Lower lobe of right lung (tissue), 2 donors: Measurements from ENCODE around the gene KAT2A. TPM values are rescaled to one million over a fixed set of nuclear protein-coding genes. Genes with fewer than 3 reads are reported as not detected.

Experiments
- ATAC-seq, 2 donors: fragments of 200-7000 bp; cut with Tn5 transposase; one replicate each; pipeline ENCODE4 v1.9.1; 2020 to 2022; ENCODE audit warnings: mild to moderate bottlenecking in 2 of 2, moderate library complexity in 2 of 2
- DNase-seq: peaks from one replicate; pipeline ENCODE4 v3.0.0-alpha.2; 2020
- H3K27ac ChIP-seq: fragments of 200-600 bp; one replicate; pipeline ENCODE4 v1.8.0; 2022
- H3K27me3 ChIP-seq: fragments of 200-600 bp; one replicate; pipeline ENCODE4 v1.8.0; 2022; ENCODE audit warnings: low read depth
- H3K36me3 ChIP-seq: fragments of 200-600 bp; one replicate; pipeline ENCODE4 v1.8.0; 2022; ENCODE audit warnings: mild to moderate bottlenecking
- H3K4me1 ChIP-seq: fragments of 200-600 bp; one replicate; pipeline ENCODE4 v1.8.0; 2022
- H3K4me3 ChIP-seq: fragments of 200-600 bp; one replicate; pipeline ENCODE4 v1.8.0; 2022; ENCODE audit warnings: mild to moderate bottlenecking
- H3K9me3 ChIP-seq: fragments of 200-600 bp; one replicate; pipeline ENCODE4 v1.8.0; 2022
- intact Hi-C: fragments of 100-400 bp; cut with DNase I; formaldehyde crosslinking; loops from one replicate; pipeline ENCODE4 v1.11.0; 2022
- total RNA-seq: library from RNA; stranded (reverse); fragmentation: NEBNext Ultra II Directional; extraction: Animal tissue kit (Norgen Biotek cat#: 25700); gene quantifications from one replicate; pipeline ENCODE4 v1.2.1, GENCODE V29; 2021
- TF ChIP-seq, protein P1 (sequence below): fragments of 200-600 bp; IDR thresholded peaks from one replicate; pipeline ENCODE4 v1.8.0; 2022; ENCODE audit warnings: antibody characterized with exemption, mild to moderate bottlenecking
- donor health status: DM: no; HTN: yes; CAD: no; lungs with severe emphysema.

KAT2A gene
- total RNA-seq, 1 donor from 2014 or later: 41.6 TPM

DNA sequence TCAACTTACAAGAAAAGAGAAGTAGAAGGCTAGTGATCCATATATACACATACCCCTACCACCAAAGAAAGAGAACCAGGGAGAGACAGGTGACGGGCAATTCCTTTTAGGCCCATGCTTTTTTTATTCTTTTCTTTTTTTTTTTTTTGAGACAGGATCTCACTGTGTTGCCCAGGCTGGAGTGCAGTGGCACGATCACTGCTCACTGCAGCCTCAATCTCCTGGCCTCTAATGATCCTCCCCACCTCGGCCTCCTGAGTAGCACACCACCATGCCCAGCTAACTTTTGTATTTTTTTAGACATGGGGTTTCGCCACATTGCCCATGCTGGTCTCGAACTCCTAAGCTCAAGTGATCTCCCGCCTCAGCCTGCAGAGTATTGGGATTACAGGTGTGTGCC, 6.2 kb upstream of the KAT2A start:
- ATAC-seq (no peak), DNase-seq (no peak)
- no peaks in the 10 kb centered on the region for H3K27me3 ChIP-seq
- H3K27ac ChIP-seq: no peak overlapping the region
- TF ChIP-seq, protein P1, sequence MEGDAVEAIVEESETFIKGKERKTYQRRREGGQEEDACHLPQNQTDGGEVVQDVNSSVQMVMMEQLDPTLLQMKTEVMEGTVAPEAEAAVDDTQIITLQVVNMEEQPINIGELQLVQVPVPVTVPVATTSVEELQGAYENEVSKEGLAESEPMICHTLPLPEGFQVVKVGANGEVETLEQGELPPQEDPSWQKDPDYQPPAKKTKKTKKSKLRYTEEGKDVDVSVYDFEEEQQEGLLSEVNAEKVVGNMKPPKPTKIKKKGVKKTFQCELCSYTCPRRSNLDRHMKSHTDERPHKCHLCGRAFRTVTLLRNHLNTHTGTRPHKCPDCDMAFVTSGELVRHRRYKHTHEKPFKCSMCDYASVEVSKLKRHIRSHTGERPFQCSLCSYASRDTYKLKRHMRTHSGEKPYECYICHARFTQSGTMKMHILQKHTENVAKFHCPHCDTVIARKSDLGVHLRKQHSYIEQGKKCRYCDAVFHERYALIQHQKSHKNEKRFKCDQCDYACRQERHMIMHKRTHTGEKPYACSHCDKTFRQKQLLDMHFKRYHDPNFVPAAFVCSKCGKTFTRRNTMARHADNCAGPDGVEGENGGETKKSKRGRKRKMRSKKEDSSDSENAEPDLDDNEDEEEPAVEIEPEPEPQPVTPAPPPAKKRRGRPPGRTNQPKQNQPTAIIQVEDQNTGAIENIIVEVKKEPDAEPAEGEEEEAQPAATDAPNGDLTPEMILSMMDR: no peak
- no peaks in the 10 kb centered on the region for H3K9me3 ChIP-seq
- intact Hi-C loops: no loop called here
- H3K36me3 ChIP-seq: peaks cover 64% of the 10 kb centered on the region
- no peak overlapping the region for H3K4me3 ChIP-seq
- H3K4me1 ChIP-seq: peaks cover 40% of the 10 kb centered on the region

DNA sequence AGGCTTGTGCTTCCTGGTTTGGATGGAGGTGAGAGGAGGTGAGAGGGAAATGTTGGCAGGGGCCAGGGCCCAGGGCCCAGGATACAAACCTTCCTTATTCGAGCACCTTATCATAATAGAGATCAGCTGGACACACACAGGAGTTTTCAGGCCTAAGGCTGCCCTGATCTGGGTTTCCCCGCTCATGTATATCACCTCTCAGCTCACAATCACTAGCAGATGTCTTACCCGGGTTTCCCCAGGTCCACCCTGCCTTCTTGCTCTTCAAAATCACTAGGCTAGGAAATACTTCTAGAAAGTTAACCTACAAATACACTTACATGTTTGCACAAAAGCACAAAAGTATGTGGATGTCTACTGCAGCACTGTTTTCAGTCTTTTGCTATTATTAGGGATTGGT, 5.7 kb upstream of the KAT2A start:
- DNase-seq (no peak), ATAC-seq (no peak)
- TF ChIP-seq, protein P1: no peak
- H3K4me1 ChIP-seq: peaks cover 40% of the 10 kb centered on the region
- H3K9me3 ChIP-seq: no peaks in the 10 kb centered on the region
- H3K27ac ChIP-seq: no peak overlapping the region
- H3K36me3 ChIP-seq: peaks cover 64% of the 10 kb centered on the region
- H3K27me3 ChIP-seq: no peaks in the 10 kb centered on the region
- intact Hi-C loops: no loop called here
- H3K4me3 ChIP-seq: no peak overlapping the region

DNA sequence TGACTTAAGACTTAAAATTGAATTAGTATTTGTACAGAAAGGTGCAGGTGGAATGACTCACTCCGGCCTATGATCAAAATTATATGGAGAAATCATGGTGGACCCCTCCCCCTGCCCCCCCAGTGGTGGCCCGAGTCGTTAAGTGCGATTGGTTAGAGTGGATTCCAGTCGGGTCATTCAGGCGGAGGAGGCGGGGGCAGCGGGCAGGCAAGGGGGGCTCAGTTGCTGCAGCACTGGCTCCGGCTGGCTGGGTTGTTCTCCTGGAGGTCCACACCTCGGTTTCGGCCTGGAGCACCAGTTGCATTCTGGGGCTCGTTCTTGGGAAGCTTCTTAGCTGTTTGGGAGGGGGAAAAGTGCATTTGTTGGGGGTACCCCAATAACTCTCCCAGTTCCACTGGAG, 4.4 kb upstream of the KAT2A start:
- Histone ChIP-seq H3K9me3 (no peaks in the 10 kb centered on the region), H3K36me3 (peaks cover 64% of the 10 kb centered on the region), H3K4me3 (no peak overlapping the region), H3K27ac (no peak overlapping the region), H3K4me1 (peaks cover 36% of the 10 kb centered on the region), H3K27me3 (no peaks in the 10 kb centered on the region)
- intact Hi-C loops: no loop called here
- no peak for ATAC-seq
- TF ChIP-seq, protein P1: no peak
- no peak for DNase-seq

DNA sequence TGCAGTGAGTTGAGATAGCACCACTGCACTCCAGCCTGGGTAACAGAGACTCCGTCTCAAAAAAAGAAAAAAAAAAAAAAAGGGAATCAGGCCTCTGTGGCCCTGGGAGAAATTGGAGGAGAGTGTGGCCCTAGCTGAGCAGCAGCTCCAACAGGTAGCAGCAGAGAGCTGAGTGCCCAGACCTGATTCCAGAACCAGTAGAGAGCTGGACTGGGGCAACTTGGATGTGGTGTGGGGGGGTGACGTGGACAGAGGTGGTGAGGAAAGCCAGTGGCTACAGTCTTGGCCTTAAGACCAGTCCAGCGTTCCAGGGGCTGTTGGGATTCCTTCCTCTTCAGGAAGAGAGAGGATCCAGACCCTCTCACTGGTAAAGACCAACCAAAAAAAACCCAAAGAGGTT, 3.1 kb upstream of the KAT2A start:
- H3K27ac ChIP-seq: no peak overlapping the region

DNA sequence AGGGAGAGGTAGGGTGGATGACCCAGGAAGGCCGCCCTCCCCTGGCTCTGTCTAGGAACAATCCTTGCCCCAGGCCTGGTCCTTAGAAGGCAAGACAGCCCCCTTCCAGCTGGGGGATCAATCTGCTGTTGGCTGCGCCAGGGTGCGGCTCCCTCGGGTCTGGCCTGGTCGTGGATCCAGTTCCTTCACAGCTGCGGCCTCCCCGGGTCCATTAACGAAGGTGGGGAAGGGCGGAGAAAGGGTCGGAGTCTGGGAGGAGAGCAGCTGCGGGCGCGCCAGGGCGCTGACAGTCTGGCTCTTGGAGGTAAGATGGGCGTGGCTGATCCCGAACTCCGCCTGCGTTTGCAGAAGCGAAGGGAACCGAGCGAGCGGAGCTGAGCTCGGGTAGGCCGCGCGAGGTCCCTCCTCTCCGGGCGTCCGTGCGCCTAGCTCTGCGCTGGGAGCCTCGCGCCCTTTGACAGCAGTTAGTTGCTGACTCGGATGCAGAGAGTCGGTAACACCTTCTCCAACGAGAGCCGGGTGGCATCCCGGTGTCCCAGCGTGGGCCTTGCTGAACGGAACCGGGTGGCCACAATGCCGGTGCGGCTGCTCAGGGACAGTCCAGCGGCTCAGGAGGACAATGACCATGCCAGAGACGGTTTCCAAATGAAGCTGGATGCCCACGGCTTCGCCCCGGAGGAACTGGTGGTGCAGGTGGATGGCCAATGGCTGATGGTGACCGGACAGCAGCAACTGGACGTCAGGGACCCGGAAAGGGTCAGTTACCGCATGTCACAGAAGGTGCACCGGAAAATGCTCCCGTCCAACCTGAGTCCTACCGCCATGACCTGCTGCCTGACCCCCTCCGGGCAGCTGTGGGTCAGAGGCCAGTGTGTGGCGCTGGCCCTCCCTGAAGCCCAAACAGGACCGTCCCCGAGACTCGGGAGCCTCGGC, 1.5 kb upstream of the KAT2A start, which contains the start of gene HSPB9:
HSPB9 (plus strand) TSS at position 434 of the 933 bp plus-strand sequence; CDS start at position 481, 47 bp downstream.
- peak within 1 kb of the TSS; percentile 38 for H3K4me3 ChIP-seq
- peaks cover 46% of the 10 kb centered on the region for H3K36me3 ChIP-seq
- peak within 1 kb of the TSS; percentile 56 for H3K27ac ChIP-seq

More for the DNA sequence above, 3.1 kb upstream of the KAT2A start:
- Histone ChIP-seq H3K4me3 (no peak overlapping the region), H3K27me3 (no peaks in the 10 kb centered on the region), H3K9me3 (no peaks in the 10 kb centered on the region), H3K36me3 (peaks cover 55% of the 10 kb centered on the region), H3K4me1 (peaks cover 29% of the 10 kb centered on the region)
- ATAC-seq: no peak
- DNase-seq: no peak
- intact Hi-C loops: no loop called here
- TF ChIP-seq, protein P1: no peak

More for the DNA sequence above, 1.5 kb upstream of the KAT2A start, which contains the start of gene HSPB9:
- DNase-seq (peak; percentile 82), ATAC-seq (peak; percentile 66 to 80)
- H3K9me3 ChIP-seq: no peaks in the 10 kb centered on the region
- H3K27me3 ChIP-seq: no peaks in the 10 kb centered on the region
- intact Hi-C loops: no loop called here
- TF ChIP-seq, protein P1: no peak
- peaks cover 21% of the 10 kb centered on the region for H3K4me1 ChIP-seq
